Nephron progenitor cell (in vitro differentiated cells): ENCODE results near the gene MAPK8.

Experiments
- DNase-seq: peaks from one replicate; pipeline ENCODE4 v3.0.0; 2021
- H3K27ac Mint-ChIP-seq: 2 replicates; pipeline ENCODE4 v1.8.0; 2021; ENCODE audit warnings: mild to moderate bottlenecking, moderate library complexity, mixed read lengths
- H3K27me3 Mint-ChIP-seq: 2 replicates; pipeline ENCODE4 v1.8.0; 2021; ENCODE audit warnings: mild to moderate bottlenecking, low read depth, mixed read lengths; ENCODE audit not compliant: poor library complexity
- H3K36me3 Mint-ChIP-seq: 2 replicates; pipeline ENCODE4 v1.8.0; 2021; ENCODE audit warnings: low read depth, mixed read lengths
- H3K4me1 Mint-ChIP-seq: 2 replicates; pipeline ENCODE4 v1.8.0; 2021; ENCODE audit warnings: mixed read lengths
- H3K4me3 Mint-ChIP-seq: 2 replicates; pipeline ENCODE4 v1.8.0; 2021; ENCODE audit warnings: mild to moderate bottlenecking, moderate library complexity, mixed read lengths
- H3K9me3 Mint-ChIP-seq: 2 replicates; pipeline ENCODE4 v1.8.0; 2021; ENCODE audit warnings: mild to moderate bottlenecking, moderate library complexity, mixed read lengths
- CTCF ChIP-seq: fragments of 200-600 bp; sonication (generic); IDR thresholded peaks from 2 replicates; pipeline ENCODE4 v1.5.0; 2021; ENCODE audit warnings: antibody characterized with exemption

The MAPK8 gene

GRCh38 chr10:48357631-48358030 lies 51.2 kb downstream of the MAPK8 start:
- H3K36me3 Mint-ChIP-seq: peaks cover 56% of the 10 kb centered on the region
- peaks cover 5% of the 10 kb centered on the region for H3K4me1 Mint-ChIP-seq
- no peak for DNase-seq
- no peak for TF ChIP-seq CTCF
- no peak overlapping the region for H3K4me3 Mint-ChIP-seq
- H3K27ac Mint-ChIP-seq: no peak overlapping the region
- H3K9me3 Mint-ChIP-seq: peaks cover 49% of the 10 kb centered on the region
- H3K27me3 Mint-ChIP-seq: no peaks in the 10 kb centered on the region

GRCh38 chr10:48358162-48358561 lies 51.7 kb downstream of the MAPK8 start:
- Mint-ChIP-seq H3K9me3 (peaks cover 44% of the 10 kb centered on the region), H3K4me3 (no peak overlapping the region), H3K27ac (no peak overlapping the region), H3K4me1 (peaks cover 5% of the 10 kb centered on the region), H3K36me3 (peaks cover 51% of the 10 kb centered on the region), H3K27me3 (no peaks in the 10 kb centered on the region)
- no peak for TF ChIP-seq CTCF
- DNase-seq: no peak

GRCh38 chr10:48358838-48359237 lies 52.4 kb downstream of the MAPK8 start:
- Mint-ChIP-seq H3K9me3 (peaks cover 37% of the 10 kb centered on the region), H3K4me3 (no peak overlapping the region), H3K36me3 (peaks cover 44% of the 10 kb centered on the region), H3K4me1 (peaks cover 11% of the 10 kb centered on the region), H3K27me3 (no peaks in the 10 kb centered on the region), H3K27ac (no peak overlapping the region)
- no peak for DNase-seq
- no peak for TF ChIP-seq CTCF

DNA sequence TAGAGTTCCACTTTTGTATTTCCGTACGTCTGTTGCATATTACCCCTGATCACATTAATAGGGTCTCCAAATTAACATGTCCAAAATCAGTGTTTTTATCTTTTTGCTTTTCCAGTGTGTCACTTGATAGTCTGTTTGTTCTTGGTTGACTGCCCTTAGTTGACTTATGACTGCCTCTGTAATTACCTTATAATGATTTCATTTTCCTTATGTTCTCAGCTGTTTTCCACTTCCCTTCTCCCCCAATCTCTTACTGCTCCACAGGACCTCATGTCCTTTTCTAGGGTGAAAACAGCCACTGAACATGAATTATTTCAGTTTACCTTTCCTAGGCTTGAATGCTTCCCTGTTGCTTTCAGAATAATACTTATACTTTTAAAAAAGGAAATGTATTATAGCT lies 54.7 kb downstream of the MAPK8 start:
- peaks cover 16% of the 10 kb centered on the region for H3K9me3 Mint-ChIP-seq
- peaks cover 26% of the 10 kb centered on the region for H3K36me3 Mint-ChIP-seq
- TF ChIP-seq CTCF: no peak
- H3K4me3 Mint-ChIP-seq: no peak overlapping the region
- no peaks in the 10 kb centered on the region for H3K27me3 Mint-ChIP-seq
- no peak for DNase-seq
- H3K27ac Mint-ChIP-seq: peak overlapping the region; percentile 57
- peaks cover 21% of the 10 kb centered on the region for H3K4me1 Mint-ChIP-seq

- Mint-ChIP-seq H3K9me3 (peaks cover 9% of the 10 kb centered on the region), H3K4me1 (peaks cover 21% of the 10 kb centered on the region), H3K27me3 (no peaks in the 10 kb centered on the region), H3K36me3 (peaks cover 4% of the 10 kb centered on the region), H3K27ac (no peak overlapping the region), H3K4me3 (no peak overlapping the region)
- DNase-seq: peak; percentile 21
- peak; percentile 68 for TF ChIP-seq CTCF
These were observed 57.3 kb downstream of the MAPK8 start for GRCh38 chr10:48363617-48364355.
